Skeletal muscle tissue (tissue), 4 donors: Measurements from ENCODE around the gene ZFAND3. TPM values are rescaled to one million over a fixed set of nuclear protein-coding genes. Genes with fewer than 3 reads are reported as not detected.

ENCODE experiments used
- H3K27ac ChIP-seq: one replicate; pipeline ENCODE4 v1.7.0; 2013; ENCODE audit warnings: mild to moderate bottlenecking, low read depth, low read length, inconsistent platforms
- H3K27me3 ChIP-seq, 3 donors: one replicate each; pipeline ENCODE4 v1.7.0; 2013; ENCODE audit warnings: low read length in 3 of 3; ENCODE audit not compliant: control insufficient read depth in 3 of 3, insufficient read depth in 3 of 3
- H3K36me3 ChIP-seq, 3 donors: one replicate each; pipeline ENCODE4 v1.7.0; 2013; ENCODE audit warnings: low read length in 3 of 3; ENCODE audit not compliant: control insufficient read depth in 3 of 3, insufficient read depth in 3 of 3
- H3K4me1 ChIP-seq, 3 donors: one replicate each; pipeline ENCODE4 v1.7.0; 2013; ENCODE audit warnings: low read length in 3 of 3, mild to moderate bottlenecking in 3 of 3; ENCODE audit not compliant: control insufficient read depth in 3 of 3, insufficient read depth in 3 of 3
- H3K4me3 ChIP-seq, 3 donors: one replicate each; pipeline ENCODE4 v1.7.0; 2013; ENCODE audit warnings: low read length in 3 of 3
- H3K9ac ChIP-seq, 3 donors: one replicate each; pipeline ENCODE4 v1.7.0; 2013; ENCODE audit warnings: low read length in 3 of 3, mild to moderate bottlenecking in 3 of 3, moderate library complexity in 2 of 3, low read depth in 1 of 3
- H3K9me3 ChIP-seq, 3 donors: one replicate each; pipeline ENCODE4 v1.7.0; 2013; ENCODE audit warnings: low read length in 3 of 3; ENCODE audit not compliant: control insufficient read depth in 3 of 3
- total RNA-seq: library from RNA; depleted of rRNA; stranded (reverse); fragments of >200 nt; gene quantifications from one replicate; pipeline ENCODE4 v1.2.3, GENCODE V29; 2014
- donor health status: Osteomylitis.

Gene ZFAND3
- total RNA-seq, 1 donor from 2014 or later: 23.0 TPM

- Histone ChIP-seq H3K36me3 (no peaks in the 10 kb centered on the region), H3K4me3 (no peak overlapping the region), H3K9me3 (no peaks in the 10 kb centered on the region), H3K9ac (no peak overlapping the region), H3K27me3 (no peaks in the 10 kb centered on the region), H3K4me1 (peaks cover 0 to 4% (median 0%) of the 10 kb centered on the region in 3 donors), H3K27ac (no peak overlapping the region)
Measured at GRCh38 chr6:38127284-38127683, 307.8 kb downstream of the ZFAND3 start.

- H3K9me3 ChIP-seq: no peaks in the 10 kb centered on the region
- H3K36me3 ChIP-seq: no peaks in the 10 kb centered on the region
- peaks cover 0 to 6% (median 0%) of the 10 kb centered on the region in 3 donors for H3K4me1 ChIP-seq
- no peak overlapping the region for H3K4me3 ChIP-seq
- H3K9ac ChIP-seq: no peak overlapping the region
- no peaks in the 10 kb centered on the region for H3K27me3 ChIP-seq
- no peak overlapping the region for H3K27ac ChIP-seq
Measured at GRCh38 chr6:38131527-38131965, 312.0 kb downstream of the ZFAND3 start.

- no peaks in the 10 kb centered on the region for H3K36me3 ChIP-seq
- H3K9me3 ChIP-seq: no peaks in the 10 kb centered on the region
- no peak overlapping the region for H3K9ac ChIP-seq
- H3K4me3 ChIP-seq: no peak overlapping the region
- H3K4me1 ChIP-seq: peaks cover 0 to 6% (median 0%) of the 10 kb centered on the region in 3 donors
- H3K27me3 ChIP-seq: no peaks in the 10 kb centered on the region
- no peak overlapping the region for H3K27ac ChIP-seq
Measured at GRCh38 chr6:38133932-38134703, 314.6 kb downstream of the ZFAND3 start.

- Histone ChIP-seq H3K27ac (no peak overlapping the region), H3K27me3 (no peaks in the 10 kb centered on the region), H3K4me3 (no peak overlapping the region), H3K4me1 (peaks cover 0 to 6% (median 0%) of the 10 kb centered on the region in 3 donors), H3K9ac (no peak overlapping the region), H3K36me3 (no peaks in the 10 kb centered on the region), H3K9me3 (no peaks in the 10 kb centered on the region)
Measured at GRCh38 chr6:38134704-38135088, 315.2 kb downstream of the ZFAND3 start.

- Histone ChIP-seq H3K4me1 (peaks cover 0 to 4% (median 0%) of the 10 kb centered on the region in 3 donors), H3K4me3 (no peak overlapping the region), H3K9ac (no peak overlapping the region), H3K27me3 (no peaks in the 10 kb centered on the region), H3K27ac (no peak overlapping the region), H3K9me3 (no peaks in the 10 kb centered on the region), H3K36me3 (no peaks in the 10 kb centered on the region)
Measured at GRCh38 chr6:38136547-38136946, 317.0 kb downstream of the ZFAND3 start.

- Histone ChIP-seq H3K9me3 (no peaks in the 10 kb centered on the region), H3K9ac (no peak overlapping the region), H3K4me1 (peaks cover 0 to 4% (median 0%) of the 10 kb centered on the region in 3 donors), H3K4me3 (no peak overlapping the region), H3K27me3 (no peaks in the 10 kb centered on the region), H3K27ac (no peak overlapping the region), H3K36me3 (no peaks in the 10 kb centered on the region)
Measured at GRCh38 chr6:38137608-38138265, 318.2 kb downstream of the ZFAND3 start.

GRCh38 chr6:38138374-38138773 is 318.8 kb downstream of the ZFAND3 start:
- Histone ChIP-seq H3K27me3 (no peaks in the 10 kb centered on the region), H3K9ac (no peak overlapping the region), H3K4me1 (peaks cover 0 to 4% (median 0%) of the 10 kb centered on the region in 3 donors), H3K9me3 (no peaks in the 10 kb centered on the region), H3K4me3 (no peak overlapping the region), H3K36me3 (no peaks in the 10 kb centered on the region), H3K27ac (no peak overlapping the region)

- Histone ChIP-seq H3K9me3 (no peaks in the 10 kb centered on the region), H3K36me3 (peaks cover 0 to 3% (median 0%) of the 10 kb centered on the region in 3 donors), H3K4me1 (peaks cover 0 to 4% (median 3%) of the 10 kb centered on the region in 3 donors), H3K27me3 (no peaks in the 10 kb centered on the region), H3K4me3 (no peak overlapping the region), H3K9ac (no peak overlapping the region), H3K27ac (no peak overlapping the region)
Measured at GRCh38 chr6:38141085-38141484, 321.6 kb downstream of the ZFAND3 start.

GRCh38 chr6:38141716-38142115 is 322.2 kb downstream of the ZFAND3 start:
- H3K4me3 ChIP-seq: no peak overlapping the region
- H3K9ac ChIP-seq: no peak overlapping the region
- peaks cover 0 to 3% (median 0%) of the 10 kb centered on the region in 3 donors for H3K36me3 ChIP-seq
- no peaks in the 10 kb centered on the region for H3K27me3 ChIP-seq
- H3K4me1 ChIP-seq: peaks cover 0 to 5% (median 5%) of the 10 kb centered on the region in 3 donors
- H3K27ac ChIP-seq: no peak overlapping the region
- H3K9me3 ChIP-seq: no peaks in the 10 kb centered on the region
